Activated CD4-positive, alpha-beta T cell treated with anti-CD3 and anti-CD28 coated beads, Interleukin-2, amount 10 ng/mL, durations not matched to agents 7 days and 5 days (primary cell): ENCODE data around the gene AGBL4. TPM values are rescaled to one million over a fixed set of nuclear protein-coding genes. Genes with fewer than 3 reads are reported as not detected.

Experiments
- CTCF ChIA-PET: fragments of 350-600 bp; sonication (Branson Sonifier 250); formaldehyde crosslinking; loops from one replicate; lab custom pipeline; 2021; ENCODE audit warnings: antibody characterized with exemption; lab: Charles Lee
- POLR2A ChIA-PET: fragments of 350-600 bp; sonication (Branson Sonifier 250); formaldehyde crosslinking; loops from one replicate; lab custom pipeline; 2021; ENCODE audit warnings: antibody characterized with exemption; lab: Charles Lee
- DNase-seq: peaks from one replicate; pipeline ENCODE4 v3.0.0-alpha.2; 2020
- H3K27ac Mint-ChIP-seq: one replicate; pipeline ENCODE4 v1.8.0; 2021; ENCODE audit warnings: mild to moderate bottlenecking, moderate library complexity, mixed read lengths
- H3K27me3 Mint-ChIP-seq: one replicate; pipeline ENCODE4 v1.8.0; 2021; ENCODE audit warnings: mixed read lengths
- H3K36me3 Mint-ChIP-seq: one replicate; pipeline ENCODE4 v1.8.0; 2021; ENCODE audit warnings: low read depth, mixed read lengths
- H3K4me1 Mint-ChIP-seq: one replicate; pipeline ENCODE4 v1.8.0; 2021; ENCODE audit warnings: mixed read lengths
- H3K4me3 Mint-ChIP-seq: one replicate; pipeline ENCODE4 v1.8.0; 2021; ENCODE audit warnings: mild to moderate bottlenecking, moderate library complexity, mixed read lengths
- H3K9me3 Mint-ChIP-seq: one replicate; pipeline ENCODE4 v1.8.0; 2021; ENCODE audit warnings: mixed read lengths
- total RNA-seq, 2 experiments: library from RNA; stranded (reverse); gene quantifications; one replicate each; pipeline ENCODE4 v1.2.3, GENCODE V29; 2021

AGBL4 gene
- total RNA-seq, 2 experiments from 2014 or later: not detected

GRCh38 chr1:48725341-48726046, 1298.3 kb downstream of the AGBL4 start:
- no peak for DNase-seq
- Mint-ChIP-seq H3K36me3 (no peaks in the 10 kb centered on the region), H3K4me3 (no peak overlapping the region), H3K4me1 (peaks cover 2% of the 10 kb centered on the region), H3K9me3 (no peaks in the 10 kb centered on the region), H3K27ac (no peak overlapping the region), H3K27me3 (no peaks in the 10 kb centered on the region)
- CTCF ChIA-PET: no interaction called here
- POLR2A ChIA-PET: no interaction called here

GRCh38 chr1:48720929-48721328, 1302.8 kb downstream of the AGBL4 start:
- ChIA-PET CTCF (no interaction called here), POLR2A (no interaction called here)
- Mint-ChIP-seq H3K9me3 (no peaks in the 10 kb centered on the region), H3K36me3 (no peaks in the 10 kb centered on the region), H3K4me3 (no peak overlapping the region), H3K27me3 (no peaks in the 10 kb centered on the region), H3K27ac (no peak overlapping the region), H3K4me1 (no peaks in the 10 kb centered on the region)
- DNase-seq: no peak

- Mint-ChIP-seq H3K36me3 (no peaks in the 10 kb centered on the region), H3K27ac (no peak overlapping the region), H3K4me3 (no peak overlapping the region), H3K4me1 (no peaks in the 10 kb centered on the region), H3K9me3 (no peaks in the 10 kb centered on the region), H3K27me3 (no peaks in the 10 kb centered on the region)
- no peak for DNase-seq
- ChIA-PET POLR2A (no interaction called here), CTCF (no interaction called here)
Measured at GRCh38 chr1:48718705-48719104, 1305.0 kb downstream of the AGBL4 start.

GRCh38 chr1:48718116-48718630, 1305.6 kb downstream of the AGBL4 start:
- POLR2A ChIA-PET: no interaction called here
- H3K9me3 Mint-ChIP-seq: no peaks in the 10 kb centered on the region
- no peaks in the 10 kb centered on the region for H3K36me3 Mint-ChIP-seq

GRCh38 chr1:48717082-48717481, 1306.7 kb downstream of the AGBL4 start:
- ChIA-PET POLR2A (no interaction called here), CTCF (no interaction called here)
- DNase-seq: no peak
- no peaks in the 10 kb centered on the region for H3K36me3 Mint-ChIP-seq
- no peak overlapping the region for H3K27ac Mint-ChIP-seq
- no peak overlapping the region for H3K4me3 Mint-ChIP-seq
- H3K9me3 Mint-ChIP-seq: no peaks in the 10 kb centered on the region
- no peaks in the 10 kb centered on the region for H3K27me3 Mint-ChIP-seq
- no peaks in the 10 kb centered on the region for H3K4me1 Mint-ChIP-seq

More at GRCh38 chr1:48718116-48718630, 1305.6 kb downstream of the AGBL4 start:
- DNase-seq: no peak
- Mint-ChIP-seq H3K27ac (no peak overlapping the region), H3K4me3 (no peak overlapping the region), H3K27me3 (no peaks in the 10 kb centered on the region), H3K4me1 (no peaks in the 10 kb centered on the region)
- CTCF ChIA-PET: no interaction called here

- POLR2A ChIA-PET: no interaction called here
- Mint-ChIP-seq H3K4me3 (no peak overlapping the region), H3K4me1 (no peaks in the 10 kb centered on the region), H3K27me3 (no peaks in the 10 kb centered on the region), H3K9me3 (no peaks in the 10 kb centered on the region), H3K27ac (no peak overlapping the region), H3K36me3 (no peaks in the 10 kb centered on the region)
- no peak for DNase-seq
- CTCF ChIA-PET: no interaction called here
Measured at GRCh38 chr1:48715921-48716320, 1307.8 kb downstream of the AGBL4 start.

GRCh38 chr1:48710915-48711314, 1312.8 kb downstream of the AGBL4 start:
- POLR2A ChIA-PET: no interaction called here
- no peak overlapping the region for H3K4me3 Mint-ChIP-seq
- no peaks in the 10 kb centered on the region for H3K9me3 Mint-ChIP-seq
- no peak overlapping the region for H3K27ac Mint-ChIP-seq
- H3K36me3 Mint-ChIP-seq: no peaks in the 10 kb centered on the region
- DNase-seq: no peak
- no peaks in the 10 kb centered on the region for H3K4me1 Mint-ChIP-seq
- CTCF ChIA-PET: no interaction called here
- H3K27me3 Mint-ChIP-seq: peaks cover under 1% of the 10 kb centered on the region

GRCh38 chr1:48710318-48710717, 1313.4 kb downstream of the AGBL4 start:
- no peak for DNase-seq
- no peak overlapping the region for H3K27ac Mint-ChIP-seq
- H3K27me3 Mint-ChIP-seq: peaks cover 7% of the 10 kb centered on the region
- POLR2A ChIA-PET: no interaction called here
- no peaks in the 10 kb centered on the region for H3K4me1 Mint-ChIP-seq
- no peaks in the 10 kb centered on the region for H3K36me3 Mint-ChIP-seq
- CTCF ChIA-PET: no interaction called here
- no peak overlapping the region for H3K4me3 Mint-ChIP-seq
- no peaks in the 10 kb centered on the region for H3K9me3 Mint-ChIP-seq

- H3K4me1 Mint-ChIP-seq: no peaks in the 10 kb centered on the region
- no peaks in the 10 kb centered on the region for H3K9me3 Mint-ChIP-seq
- H3K27me3 Mint-ChIP-seq: peaks cover 22% of the 10 kb centered on the region
- no peak overlapping the region for H3K27ac Mint-ChIP-seq
- ChIA-PET CTCF (no interaction called here), POLR2A (no interaction called here)
- H3K4me3 Mint-ChIP-seq: no peak overlapping the region
- no peak for DNase-seq
- no peaks in the 10 kb centered on the region for H3K36me3 Mint-ChIP-seq
Measured at GRCh38 chr1:48704736-48705135, 1319.0 kb downstream of the AGBL4 start.

GRCh38 chr1:48701445-48701844, 1322.3 kb downstream of the AGBL4 start:
- H3K4me3 Mint-ChIP-seq: no peak overlapping the region
- H3K27me3 Mint-ChIP-seq: peaks cover 22% of the 10 kb centered on the region
- ChIA-PET POLR2A (no interaction called here), CTCF (interaction anchor here (0.6 kb wide), 1 partner anchor 1921 kb away, joined by 3 read pairs; no protein-coding TSS in a partner anchor)
- no peaks in the 10 kb centered on the region for H3K9me3 Mint-ChIP-seq
- no peak for DNase-seq
- H3K27ac Mint-ChIP-seq: no peak overlapping the region
- H3K36me3 Mint-ChIP-seq: no peaks in the 10 kb centered on the region
- no peaks in the 10 kb centered on the region for H3K4me1 Mint-ChIP-seq

- H3K4me1 Mint-ChIP-seq: no peaks in the 10 kb centered on the region
Measured at GRCh38 chr1:48697066-48697707, 1326.6 kb downstream of the AGBL4 start.

GRCh38 chr1:48695161-48695560, 1328.6 kb downstream of the AGBL4 start:
- no peaks in the 10 kb centered on the region for H3K36me3 Mint-ChIP-seq
- H3K4me3 Mint-ChIP-seq: no peak overlapping the region
- POLR2A ChIA-PET: no interaction called here
- H3K27ac Mint-ChIP-seq: no peak overlapping the region
- DNase-seq: no peak
- H3K4me1 Mint-ChIP-seq: no peaks in the 10 kb centered on the region
- CTCF ChIA-PET: interaction anchor here (0.6 kb wide), 1 partner anchor 189 kb away, joined by 4 read pairs; no protein-coding TSS in a partner anchor
- H3K27me3 Mint-ChIP-seq: peaks cover 3% of the 10 kb centered on the region
- H3K9me3 Mint-ChIP-seq: no peaks in the 10 kb centered on the region

More at GRCh38 chr1:48697066-48697707, 1326.6 kb downstream of the AGBL4 start:
- peak; percentile 51 for DNase-seq
- Mint-ChIP-seq H3K27me3 (peaks cover 4% of the 10 kb centered on the region), H3K36me3 (no peaks in the 10 kb centered on the region), H3K9me3 (no peaks in the 10 kb centered on the region), H3K4me3 (no peak overlapping the region), H3K27ac (no peak overlapping the region)
- ChIA-PET CTCF (interaction anchor here (0.6 to 1.5 kb wide), 3 partner anchors 10 to 1360 kb away, joined by 4 read pairs; no protein-coding TSS in a partner anchor), POLR2A (no interaction called here)

- no peak for DNase-seq
- CTCF ChIA-PET: interaction anchor here (0.6 kb wide), 1 partner anchor 1745 kb away, joined by 4 read pairs; no protein-coding TSS in a partner anchor
- Mint-ChIP-seq H3K36me3 (no peaks in the 10 kb centered on the region), H3K27ac (no peak overlapping the region), H3K4me3 (no peak overlapping the region), H3K4me1 (no peaks in the 10 kb centered on the region), H3K27me3 (peaks cover 3% of the 10 kb centered on the region), H3K9me3 (no peaks in the 10 kb centered on the region)
- POLR2A ChIA-PET: no interaction called here
Measured at GRCh38 chr1:48693674-48694320, 1330.0 kb downstream of the AGBL4 start.
